AG09309 (cell line): Measurements from ENCODE around the gene ZKSCAN7.
"Not testable (repeated sequence)": the region's sequence is repeated elsewhere in the genome, so short reads cannot be mapped to it uniquely, and the experiment has no call there.

Source experiments
- DNase-seq: peaks from one replicate; pipeline ENCODE4 v3.0.0-alpha.2; 2010; ENCODE audit warnings: low read depth
- H3K4me3 ChIP-seq: 2 replicates; pipeline ENCODE4 v1.5.1; 2011; ENCODE audit warnings: mild to moderate bottlenecking, low read depth, low read length, moderate library complexity; ENCODE audit not compliant: control insufficient read depth
- TF ChIP-seq, protein P1 (sequence below): IDR thresholded peaks from 2 replicates; pipeline ENCODE4 v1.5.1; 2011; ENCODE audit warnings: mild to moderate bottlenecking, low read depth, low read length, inconsistent platforms; ENCODE audit not compliant: insufficient read depth, control insufficient read depth; ENCODE audit errors: missing control alignments

ZKSCAN7 gene

DNA sequence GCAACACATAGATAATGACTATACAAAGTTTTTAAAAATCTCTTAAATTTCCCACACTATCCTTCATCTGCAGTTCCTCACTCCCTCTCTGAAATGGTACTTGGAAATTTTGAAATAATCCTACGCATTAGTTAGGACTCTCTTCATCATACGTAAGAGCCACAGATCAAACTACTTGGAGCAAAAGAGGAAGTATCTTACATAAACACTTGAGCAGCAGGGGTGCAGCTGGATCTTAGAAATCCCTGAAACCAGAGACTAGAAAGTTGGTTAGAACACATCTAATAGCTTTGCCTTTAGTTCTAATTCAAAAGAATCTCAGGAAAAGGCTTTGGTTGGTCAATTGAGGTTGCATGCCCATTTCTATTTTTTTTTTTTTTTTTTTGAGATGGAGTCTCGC, 38.8 kb upstream of the ZKSCAN7 start:
- H3K4me3 ChIP-seq = no peak overlapping the region
- TF ChIP-seq, protein P1, sequence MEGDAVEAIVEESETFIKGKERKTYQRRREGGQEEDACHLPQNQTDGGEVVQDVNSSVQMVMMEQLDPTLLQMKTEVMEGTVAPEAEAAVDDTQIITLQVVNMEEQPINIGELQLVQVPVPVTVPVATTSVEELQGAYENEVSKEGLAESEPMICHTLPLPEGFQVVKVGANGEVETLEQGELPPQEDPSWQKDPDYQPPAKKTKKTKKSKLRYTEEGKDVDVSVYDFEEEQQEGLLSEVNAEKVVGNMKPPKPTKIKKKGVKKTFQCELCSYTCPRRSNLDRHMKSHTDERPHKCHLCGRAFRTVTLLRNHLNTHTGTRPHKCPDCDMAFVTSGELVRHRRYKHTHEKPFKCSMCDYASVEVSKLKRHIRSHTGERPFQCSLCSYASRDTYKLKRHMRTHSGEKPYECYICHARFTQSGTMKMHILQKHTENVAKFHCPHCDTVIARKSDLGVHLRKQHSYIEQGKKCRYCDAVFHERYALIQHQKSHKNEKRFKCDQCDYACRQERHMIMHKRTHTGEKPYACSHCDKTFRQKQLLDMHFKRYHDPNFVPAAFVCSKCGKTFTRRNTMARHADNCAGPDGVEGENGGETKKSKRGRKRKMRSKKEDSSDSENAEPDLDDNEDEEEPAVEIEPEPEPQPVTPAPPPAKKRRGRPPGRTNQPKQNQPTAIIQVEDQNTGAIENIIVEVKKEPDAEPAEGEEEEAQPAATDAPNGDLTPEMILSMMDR = no peak
- no peak for DNase-seq

DNA sequence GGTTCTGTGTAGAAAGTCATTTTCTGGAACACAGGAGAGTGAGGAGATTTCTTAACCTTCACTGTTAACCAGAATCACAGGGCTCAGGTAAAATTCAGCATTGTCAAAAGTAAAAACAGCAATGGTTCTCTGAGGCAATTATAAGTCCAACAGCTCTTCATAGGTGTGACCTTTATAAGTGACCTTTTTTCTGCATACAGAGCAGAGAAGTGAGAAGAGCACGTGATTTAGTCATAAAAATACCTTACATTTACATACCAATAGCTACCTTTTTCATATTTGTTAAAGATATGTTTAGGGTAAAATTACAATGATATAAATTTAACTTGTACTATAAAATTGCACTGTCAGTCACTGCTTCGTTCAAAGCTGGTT, 36.2 kb upstream of the ZKSCAN7 start:
- TF ChIP-seq, protein P1 = no peak
- DNase-seq = no peak

DNA sequence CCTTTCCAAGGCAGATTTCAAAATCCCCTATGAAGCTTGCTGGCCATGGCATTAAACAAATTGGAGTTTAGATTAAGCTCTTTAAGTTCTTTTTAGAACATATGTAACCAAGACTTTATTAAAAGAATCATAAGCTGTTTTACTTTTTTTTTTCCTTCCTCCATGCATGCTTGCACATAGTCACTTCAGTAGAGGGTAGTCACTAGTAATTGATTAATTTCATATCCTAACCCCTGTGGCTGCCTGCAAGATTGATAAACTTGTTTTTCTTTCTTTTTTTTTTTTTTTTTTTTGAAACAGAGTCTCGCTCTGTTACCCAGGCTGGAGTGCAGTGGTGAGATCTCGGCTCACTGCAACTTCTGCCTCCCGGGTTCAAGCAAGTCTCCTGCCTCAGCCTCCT, 33.3 kb upstream of the ZKSCAN7 start:
- DNase-seq = no peak
- TF ChIP-seq, protein P1 = no peak
- no peak overlapping the region for H3K4me3 ChIP-seq

More for the DNA sequence above, 36.2 kb upstream of the ZKSCAN7 start:
- no peak overlapping the region for H3K4me3 ChIP-seq

DNA sequence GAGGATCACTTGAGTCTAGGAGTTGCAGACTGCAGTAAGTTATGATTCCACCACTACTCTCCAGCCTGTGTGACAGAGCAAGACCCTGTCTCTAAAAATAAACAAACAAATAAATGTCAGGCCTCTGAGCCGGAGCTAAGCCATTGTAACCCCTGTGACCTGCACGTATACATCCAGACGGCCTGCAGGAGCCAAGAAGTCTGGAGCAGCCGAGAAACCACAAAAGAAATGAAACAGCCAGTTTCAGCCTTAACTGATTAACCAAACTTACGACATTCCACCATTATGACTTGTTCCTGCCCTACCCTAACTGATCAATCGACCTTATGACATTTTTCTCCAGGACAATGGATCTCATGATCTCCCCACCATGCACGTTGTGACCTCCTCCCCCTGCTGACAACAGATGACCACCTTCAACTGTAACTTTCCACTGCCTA, 32.5 kb upstream of the ZKSCAN7 start:
- DNase-seq = no peak
- H3K4me3 ChIP-seq = no peak overlapping the region
- TF ChIP-seq, protein P1 = no peak

DNA sequence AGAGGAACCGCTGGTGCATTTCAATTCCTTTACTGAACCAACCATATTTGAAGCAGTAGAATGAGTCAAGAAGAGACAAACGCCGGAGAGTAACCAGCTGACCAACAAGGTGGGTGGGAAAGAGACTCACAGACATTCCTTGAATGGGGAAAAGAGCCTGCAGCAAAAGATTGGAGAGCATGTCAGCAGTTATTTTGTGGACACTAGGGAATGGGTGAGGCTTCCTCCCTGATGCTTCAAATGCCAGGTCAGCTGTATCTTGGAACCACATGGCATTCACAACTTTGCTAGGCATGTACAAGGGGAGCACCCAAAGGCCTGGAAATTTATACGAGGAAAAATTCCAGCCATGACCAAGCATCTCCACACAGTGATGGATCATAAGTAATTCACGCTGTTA, 29.9 kb upstream of the ZKSCAN7 start:
- TF ChIP-seq, protein P1 = no peak
- no peak overlapping the region for H3K4me3 ChIP-seq
- DNase-seq = no peak

DNA sequence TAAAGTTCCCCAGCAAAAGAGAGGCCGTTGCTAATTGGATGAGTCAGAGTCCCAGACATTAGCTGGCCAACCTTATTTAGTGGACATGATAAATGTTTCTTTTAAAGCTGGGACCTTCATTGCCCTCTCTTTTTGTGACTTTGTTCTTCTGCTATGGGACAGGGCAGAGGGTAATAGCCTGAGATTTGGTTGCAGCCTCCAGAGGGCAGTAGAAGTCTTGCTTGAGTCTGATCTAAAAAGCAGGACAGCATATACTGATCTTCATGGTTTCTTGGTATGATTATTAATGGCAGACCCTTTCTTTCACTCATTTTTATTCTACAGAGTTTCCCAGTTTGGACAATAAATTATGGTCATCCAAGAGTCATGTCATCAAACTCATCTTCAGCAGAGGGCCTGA, 25.1 kb upstream of the ZKSCAN7 start:
- no peak for DNase-seq
- TF ChIP-seq, protein P1 = peak; percentile 32
- no peak overlapping the region for H3K4me3 ChIP-seq

DNA sequence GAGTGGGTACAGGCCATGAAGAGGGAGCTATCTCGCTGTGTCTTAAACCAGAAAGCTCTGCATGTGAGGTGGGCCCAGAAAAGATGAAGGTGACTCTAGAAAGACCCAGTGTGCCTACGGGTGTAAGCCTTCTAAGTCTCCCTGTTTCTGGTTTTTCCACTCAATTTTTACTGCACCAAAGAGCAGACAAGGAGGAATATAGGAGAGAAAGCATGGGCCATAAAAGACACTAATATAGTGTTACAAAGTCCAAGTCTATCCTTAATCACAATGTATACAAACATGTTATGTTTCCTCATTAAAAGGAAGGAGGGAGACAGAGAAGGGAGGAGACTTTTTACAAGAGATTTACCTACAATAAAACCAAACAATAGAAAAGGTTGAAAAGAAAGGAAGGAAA, 24.1 kb upstream of the ZKSCAN7 start:
- no peak for DNase-seq
- TF ChIP-seq, protein P1 = no peak
- H3K4me3 ChIP-seq = no peak overlapping the region

DNA sequence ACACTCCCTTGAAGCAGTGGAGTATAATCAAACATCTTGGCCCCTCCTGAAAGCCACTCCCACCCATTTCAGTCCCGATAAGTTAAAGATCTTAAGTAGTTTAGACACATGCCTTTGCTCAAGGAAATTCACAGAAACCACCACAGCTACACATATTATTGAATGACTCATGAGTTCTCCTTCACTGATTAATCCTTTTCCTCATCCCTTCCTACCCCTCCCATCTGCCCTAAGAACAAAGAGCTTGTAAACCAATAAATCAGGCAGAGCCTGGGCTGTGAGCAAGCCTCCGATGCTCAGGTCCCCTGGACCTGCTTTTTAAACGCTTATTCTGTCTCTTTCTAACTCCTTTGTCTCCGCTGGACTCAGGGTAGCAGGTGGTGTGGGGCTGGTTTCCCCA, 20.3 kb upstream of the ZKSCAN7 start:
- H3K4me3 ChIP-seq, DNase-seq: not testable (repeated sequence)
